OCI-LY1 (cell line): ENCODE data around the gene TTC38.

Source experiments
- H2AFZ ChIP-seq: fragments of 200-600 bp; sonication (generic), shearing (Covaris generic); 2 replicates; pipeline ENCODE4 v1.6.0; 2014; ENCODE audit warnings: antibody characterized with exemption, mild to moderate bottlenecking, low read length
- H3F3A ChIP-seq: fragments of 200-600 bp; sonication (generic), shearing (Covaris generic); 2 replicates; pipeline ENCODE4 v1.6.0; 2014; ENCODE audit warnings: mild to moderate bottlenecking, antibody characterized with exemption, low read length, moderate library complexity; ENCODE audit not compliant: insufficient read depth
- H3K27ac ChIP-seq: fragments of 200-600 bp; sonication (generic); 2 replicates; pipeline ENCODE4 v1.5.1; 2014; ENCODE audit warnings: low read length, mixed run types, mild to moderate bottlenecking, low read depth; ENCODE audit not compliant: poor library complexity, severe bottlenecking
- H3K27me3 ChIP-seq: fragments of 200-600 bp; sonication (generic); 2 replicates; pipeline ENCODE4 v1.6.0; 2014; ENCODE audit warnings: antibody characterized with exemption, mild to moderate bottlenecking, low read length, moderate library complexity; ENCODE audit not compliant: insufficient read depth
- H3K36me3 ChIP-seq: fragments of 200-600 bp; sonication (generic); 2 replicates; pipeline ENCODE4 v1.6.1; 2014; ENCODE audit warnings: mild to moderate bottlenecking, antibody characterized with exemption, low read length, moderate library complexity, mixed read lengths; ENCODE audit not compliant: insufficient read depth
- H3K4me1 ChIP-seq: fragments of 200-600 bp; sonication (generic); 2 replicates; pipeline ENCODE4 v1.5.1; 2014; ENCODE audit warnings: mild to moderate bottlenecking, low read length, moderate library complexity; ENCODE audit not compliant: insufficient read depth, severe bottlenecking
- H3K4me2 ChIP-seq: fragments of 200-600 bp; sonication (generic), shearing (Covaris generic); 2 replicates; pipeline ENCODE4 v1.6.1; 2014; ENCODE audit warnings: low read length
- H3K4me3 ChIP-seq: fragments of 200-600 bp; sonication (generic); 2 replicates; pipeline ENCODE4 v1.5.1; 2014; ENCODE audit warnings: low read length, low read depth, mild to moderate bottlenecking, mixed read lengths; ENCODE audit not compliant: poor library complexity, severe bottlenecking
- H3K79me2 ChIP-seq: fragments of 200-600 bp; shearing (Covaris generic); 2 replicates; pipeline ENCODE4 v1.6.1; 2016; ENCODE audit warnings: mixed run types, low read length, mixed read lengths; ENCODE audit not compliant: insufficient read depth
- H3K9ac ChIP-seq: fragments of 200-600 bp; sonication (generic), shearing (Covaris generic); 2 replicates; pipeline ENCODE4 v1.6.1; 2014; ENCODE audit warnings: mild to moderate bottlenecking, low read length, mixed read lengths
- H3K9me2 ChIP-seq: fragments of 200-600 bp; sonication (generic), shearing (Covaris generic); 2 replicates; pipeline ENCODE4 v1.6.1; 2014; ENCODE audit warnings: low read depth, mild to moderate bottlenecking, low read length, mixed read lengths
- H3K9me3 ChIP-seq: fragments of 200-600 bp; shearing (Covaris generic); 2 replicates; pipeline ENCODE4 v1.6.1; 2014; ENCODE audit warnings: low read length, mixed read lengths
- H4K20me1 ChIP-seq: fragments of 200-600 bp; sonication (generic), shearing (Covaris generic); 2 replicates; pipeline ENCODE4 v1.6.0; 2016; ENCODE audit warnings: mild to moderate bottlenecking, low read length; ENCODE audit not compliant: insufficient read depth
- CTCF ChIP-seq: fragments of 200-600 bp; sonication (generic), shearing (Covaris generic); IDR thresholded peaks from 2 replicates; pipeline ENCODE4 v1.5.1; 2017; ENCODE audit warnings: mild to moderate bottlenecking, antibody characterized with exemption, low read length, moderate library complexity, mixed read lengths
- EZH2 ChIP-seq: fragments of 200-600 bp; sonication (generic), shearing (Covaris generic); IDR thresholded peaks from 2 replicates; pipeline ENCODE4 v1.8.0; 2017; ENCODE audit warnings: borderline replicate concordance, mixed run types, mild to moderate bottlenecking, antibody characterized with exemption, low read length, moderate library complexity, mixed read lengths

Gene TTC38

GRCh38 chr22:46226577-46226976, 41.2 kb upstream of the TTC38 start:
- Histone ChIP-seq H3K9me2 (no peaks in the 10 kb centered on the region), H3K4me2 (no peak overlapping the region), H3K27me3 (no peaks in the 10 kb centered on the region), H3K4me3 (no peak overlapping the region), H2AFZ (no peak overlapping the region), H3K9ac (no peak overlapping the region), H3F3A (no peaks in the 10 kb centered on the region), H3K36me3 (no peaks in the 10 kb centered on the region), H4K20me1 (no peaks in the 10 kb centered on the region), H3K9me3 (no peaks in the 10 kb centered on the region), H3K4me1 (no peaks in the 10 kb centered on the region), H3K79me2 (no peaks in the 10 kb centered on the region), H3K27ac (no peak overlapping the region)
- no peak for TF ChIP-seq CTCF
- TF ChIP-seq EZH2, result no peak

- H3K9me2 ChIP-seq, result no peaks in the 10 kb centered on the region
- no peaks in the 10 kb centered on the region for H3K4me1 ChIP-seq
- H3K9me3 ChIP-seq, result no peaks in the 10 kb centered on the region
- no peaks in the 10 kb centered on the region for H3F3A ChIP-seq
- H3K27ac ChIP-seq, result no peak overlapping the region
- TF ChIP-seq EZH2 (no peak), CTCF (no peak)
- no peaks in the 10 kb centered on the region for H3K36me3 ChIP-seq
- H3K4me3 ChIP-seq, result no peak overlapping the region
- H4K20me1 ChIP-seq, result no peaks in the 10 kb centered on the region
- no peak overlapping the region for H3K9ac ChIP-seq
- H3K27me3 ChIP-seq, result no peaks in the 10 kb centered on the region
- H2AFZ ChIP-seq, result no peak overlapping the region
- no peaks in the 10 kb centered on the region for H3K79me2 ChIP-seq
- H3K4me2 ChIP-seq, result no peak overlapping the region
Measured at GRCh38 chr22:46229701-46230100, 38.1 kb upstream of the TTC38 start.

GRCh38 chr22:46230262-46230901, 37.4 kb upstream of the TTC38 start:
- no peaks in the 10 kb centered on the region for H3K4me1 ChIP-seq
- no peak overlapping the region for H3K27ac ChIP-seq
- H3K4me3 ChIP-seq, result no peak overlapping the region
- no peaks in the 10 kb centered on the region for H3K27me3 ChIP-seq
- TF ChIP-seq CTCF (no peak), EZH2 (no peak)
- no peaks in the 10 kb centered on the region for H3K9me2 ChIP-seq
- no peak overlapping the region for H3K4me2 ChIP-seq
- no peak overlapping the region for H2AFZ ChIP-seq
- no peaks in the 10 kb centered on the region for H3K36me3 ChIP-seq
- H3K9ac ChIP-seq, result no peak overlapping the region
- no peaks in the 10 kb centered on the region for H4K20me1 ChIP-seq
- H3K79me2 ChIP-seq, result no peaks in the 10 kb centered on the region
- H3F3A ChIP-seq, result no peaks in the 10 kb centered on the region
- H3K9me3 ChIP-seq, result no peaks in the 10 kb centered on the region
